Upper lobe of right lung (tissue), 1 donor: Measurements from ENCODE around the gene PRR12. TPM values are rescaled to one million over a fixed set of nuclear protein-coding genes. Genes with fewer than 3 reads are reported as not detected.

Experiments used
- ATAC-seq: fragments of 200-7000 bp; cut with Tn5 transposase; one replicate; pipeline ENCODE4 v1.9.1; 2020; ENCODE audit warnings: mild to moderate bottlenecking, moderate library complexity
- DNase-seq: peaks from one replicate; pipeline ENCODE4 v3.0.0-alpha.2; 2020
- H3K27ac ChIP-seq: fragments of 200-600 bp; one replicate; pipeline ENCODE4 v1.8.0; 2022
- H3K27me3 ChIP-seq: fragments of 200-600 bp; one replicate; pipeline ENCODE4 v1.8.0; 2022; ENCODE audit warnings: mild to moderate bottlenecking
- H3K36me3 ChIP-seq: fragments of 200-600 bp; one replicate; pipeline ENCODE4 v1.8.0; 2022
- H3K4me1 ChIP-seq: fragments of 200-600 bp; one replicate; pipeline ENCODE4 v1.8.0; 2022
- H3K4me3 ChIP-seq: fragments of 200-600 bp; one replicate; pipeline ENCODE4 v1.8.0; 2022; ENCODE audit warnings: mild to moderate bottlenecking
- H3K9me3 ChIP-seq: fragments of 200-600 bp; one replicate; pipeline ENCODE4 v1.8.0; 2022
- intact Hi-C: fragments of 100-400 bp; cut with DNase I; formaldehyde crosslinking; loops from one replicate; pipeline ENCODE4 v1.11.0; 2022
- total RNA-seq: library from RNA; stranded (reverse); fragmentation: NEBNext Ultra II Directional; extraction: Animal tissue kit (Norgen Biotek cat#: 25700); gene quantifications from one replicate; pipeline ENCODE4 v1.2.1, GENCODE V29; 2021
- TF ChIP-seq, protein P1 (sequence below): fragments of 200-600 bp; IDR thresholded peaks from one replicate; pipeline ENCODE4 v1.8.0; 2022; ENCODE audit warnings: antibody characterized with exemption
- donor health status: DM: no; HTN: yes; CAD: no; lungs with severe emphysema.

The PRR12 gene
- total RNA-seq, 1 donor from 2014 or later = 30.9 TPM

DNA sequence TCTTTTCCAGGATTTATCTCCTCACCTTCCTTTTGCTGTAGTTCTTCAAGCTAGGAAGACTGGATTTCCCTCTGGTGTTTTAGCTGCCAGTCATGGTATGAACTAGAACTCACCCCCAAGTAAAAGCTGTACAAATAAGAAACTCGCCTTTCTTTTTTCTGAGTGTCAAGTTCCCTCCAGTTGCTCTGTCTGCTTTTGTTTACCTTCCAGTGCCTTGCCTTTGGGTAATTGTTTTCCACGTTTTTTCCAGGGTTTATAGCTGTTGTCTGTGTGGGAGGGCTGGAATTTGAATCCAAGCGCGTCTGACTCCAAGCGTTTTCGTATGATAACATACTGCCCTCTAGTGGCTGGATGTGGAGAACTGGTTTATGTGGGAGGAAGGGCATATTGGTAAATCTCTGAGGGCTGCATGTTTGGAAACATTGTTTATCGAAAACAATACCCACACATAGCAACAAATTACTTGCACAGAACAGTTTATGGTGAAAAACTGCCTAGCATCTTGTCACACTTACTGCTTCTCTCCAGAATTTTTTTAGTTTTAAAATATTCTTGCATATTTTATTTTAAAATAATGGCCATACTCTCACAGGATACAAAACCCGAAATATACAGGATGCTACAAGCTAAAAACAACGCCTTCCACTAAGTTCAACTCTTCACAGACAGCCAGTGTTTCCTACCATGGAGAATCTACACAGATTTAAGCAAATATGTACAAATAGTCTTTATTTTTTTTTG, 44.0 kb upstream of the PRR12 start:
- no peak overlapping the region for H3K27ac ChIP-seq
- TF ChIP-seq, protein P1, sequence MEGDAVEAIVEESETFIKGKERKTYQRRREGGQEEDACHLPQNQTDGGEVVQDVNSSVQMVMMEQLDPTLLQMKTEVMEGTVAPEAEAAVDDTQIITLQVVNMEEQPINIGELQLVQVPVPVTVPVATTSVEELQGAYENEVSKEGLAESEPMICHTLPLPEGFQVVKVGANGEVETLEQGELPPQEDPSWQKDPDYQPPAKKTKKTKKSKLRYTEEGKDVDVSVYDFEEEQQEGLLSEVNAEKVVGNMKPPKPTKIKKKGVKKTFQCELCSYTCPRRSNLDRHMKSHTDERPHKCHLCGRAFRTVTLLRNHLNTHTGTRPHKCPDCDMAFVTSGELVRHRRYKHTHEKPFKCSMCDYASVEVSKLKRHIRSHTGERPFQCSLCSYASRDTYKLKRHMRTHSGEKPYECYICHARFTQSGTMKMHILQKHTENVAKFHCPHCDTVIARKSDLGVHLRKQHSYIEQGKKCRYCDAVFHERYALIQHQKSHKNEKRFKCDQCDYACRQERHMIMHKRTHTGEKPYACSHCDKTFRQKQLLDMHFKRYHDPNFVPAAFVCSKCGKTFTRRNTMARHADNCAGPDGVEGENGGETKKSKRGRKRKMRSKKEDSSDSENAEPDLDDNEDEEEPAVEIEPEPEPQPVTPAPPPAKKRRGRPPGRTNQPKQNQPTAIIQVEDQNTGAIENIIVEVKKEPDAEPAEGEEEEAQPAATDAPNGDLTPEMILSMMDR = peak; percentile 87
- ATAC-seq = peak; percentile 95
- H3K9me3 ChIP-seq = no peaks in the 10 kb centered on the region
- H3K4me3 ChIP-seq = no peak overlapping the region
- no peaks in the 10 kb centered on the region for H3K4me1 ChIP-seq
- H3K36me3 ChIP-seq = no peaks in the 10 kb centered on the region
- intact Hi-C loops = no loop called here
- no peak for DNase-seq
- no peaks in the 10 kb centered on the region for H3K27me3 ChIP-seq

DNA sequence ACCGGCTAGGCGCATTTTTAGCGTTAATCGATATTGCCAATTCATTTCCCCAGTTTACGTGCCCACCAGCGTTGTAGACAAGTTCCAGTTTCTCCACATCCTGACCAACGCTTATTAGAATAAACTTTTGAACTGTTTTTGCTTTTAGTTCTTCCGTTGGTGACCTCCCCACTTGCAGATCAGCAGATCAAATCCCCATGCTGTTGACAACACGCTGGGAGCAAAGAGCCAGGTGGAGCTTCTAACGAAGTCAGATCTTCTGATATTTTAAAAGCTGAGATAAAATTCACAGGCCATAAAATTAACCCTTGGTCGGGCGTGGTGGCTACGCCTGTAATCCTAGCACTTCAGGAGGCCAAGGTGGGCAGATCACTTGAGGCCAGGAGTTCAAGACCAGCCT, 41.9 kb upstream of the PRR12 start:
- H3K36me3 ChIP-seq = no peaks in the 10 kb centered on the region
- no peak overlapping the region for H3K4me3 ChIP-seq
- DNase-seq (no peak), ATAC-seq (no peak)
- H3K4me1 ChIP-seq = peaks cover 6% of the 10 kb centered on the region
- no peaks in the 10 kb centered on the region for H3K27me3 ChIP-seq
- TF ChIP-seq, protein P1 = no peak
- intact Hi-C loops = no loop called here
- H3K27ac ChIP-seq = no peak overlapping the region
- H3K9me3 ChIP-seq = no peaks in the 10 kb centered on the region

DNA sequence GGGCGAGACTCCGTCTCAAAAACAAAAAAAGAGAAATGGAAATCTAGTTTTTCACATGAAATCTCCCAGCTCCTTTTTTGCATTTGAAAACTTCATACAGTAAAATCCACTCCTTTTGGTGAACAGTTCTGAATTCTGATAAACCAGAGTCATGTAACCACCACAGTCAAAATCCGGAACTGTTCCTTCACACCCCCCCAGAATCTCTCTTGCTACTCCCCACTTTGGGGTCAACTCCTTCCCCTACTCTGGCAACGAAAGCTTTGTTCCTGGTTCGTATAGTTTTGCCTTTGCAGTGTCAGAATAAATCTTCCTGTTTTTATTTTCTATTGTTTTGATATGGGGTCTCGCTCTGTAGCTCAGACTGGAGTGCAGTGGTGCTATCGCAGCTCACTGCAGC, 39.5 kb upstream of the PRR12 start:
- Histone ChIP-seq H3K27ac (no peak overlapping the region), H3K4me3 (no peak overlapping the region), H3K36me3 (peaks cover 11% of the 10 kb centered on the region), H3K9me3 (no peaks in the 10 kb centered on the region), H3K4me1 (peaks cover 19% of the 10 kb centered on the region), H3K27me3 (no peaks in the 10 kb centered on the region)
- no peak for DNase-seq
- no peak for ATAC-seq
- TF ChIP-seq, protein P1 = no peak
- intact Hi-C loops = no loop called here

DNA sequence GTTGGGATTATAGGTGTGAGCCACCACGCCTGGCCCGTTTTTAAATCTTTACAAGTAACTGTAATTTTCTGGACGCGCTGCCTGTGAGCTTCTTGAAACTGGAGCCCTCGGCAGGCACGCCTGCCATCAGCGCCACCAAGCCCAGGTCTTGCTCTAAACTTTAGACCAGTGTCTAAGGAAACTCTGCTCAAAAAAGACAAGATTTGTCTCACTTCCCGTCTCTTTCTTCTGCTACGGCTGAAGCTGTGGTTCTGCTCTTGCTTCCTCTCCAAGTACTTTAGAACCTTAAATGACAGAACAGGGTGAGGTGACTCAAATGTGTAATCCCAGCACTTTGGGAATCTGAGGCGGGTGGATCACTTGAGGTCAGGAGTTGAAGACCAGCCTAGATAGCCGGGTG, 38.2 kb upstream of the PRR12 start:
- ATAC-seq (no peak), DNase-seq (no peak)
- Histone ChIP-seq H3K27me3 (no peaks in the 10 kb centered on the region), H3K9me3 (no peaks in the 10 kb centered on the region), H3K4me1 (peaks cover 19% of the 10 kb centered on the region), H3K36me3 (peaks cover 24% of the 10 kb centered on the region), H3K27ac (no peak overlapping the region), H3K4me3 (no peak overlapping the region)
- TF ChIP-seq, protein P1 = no peak
- intact Hi-C loops = no loop called here

DNA sequence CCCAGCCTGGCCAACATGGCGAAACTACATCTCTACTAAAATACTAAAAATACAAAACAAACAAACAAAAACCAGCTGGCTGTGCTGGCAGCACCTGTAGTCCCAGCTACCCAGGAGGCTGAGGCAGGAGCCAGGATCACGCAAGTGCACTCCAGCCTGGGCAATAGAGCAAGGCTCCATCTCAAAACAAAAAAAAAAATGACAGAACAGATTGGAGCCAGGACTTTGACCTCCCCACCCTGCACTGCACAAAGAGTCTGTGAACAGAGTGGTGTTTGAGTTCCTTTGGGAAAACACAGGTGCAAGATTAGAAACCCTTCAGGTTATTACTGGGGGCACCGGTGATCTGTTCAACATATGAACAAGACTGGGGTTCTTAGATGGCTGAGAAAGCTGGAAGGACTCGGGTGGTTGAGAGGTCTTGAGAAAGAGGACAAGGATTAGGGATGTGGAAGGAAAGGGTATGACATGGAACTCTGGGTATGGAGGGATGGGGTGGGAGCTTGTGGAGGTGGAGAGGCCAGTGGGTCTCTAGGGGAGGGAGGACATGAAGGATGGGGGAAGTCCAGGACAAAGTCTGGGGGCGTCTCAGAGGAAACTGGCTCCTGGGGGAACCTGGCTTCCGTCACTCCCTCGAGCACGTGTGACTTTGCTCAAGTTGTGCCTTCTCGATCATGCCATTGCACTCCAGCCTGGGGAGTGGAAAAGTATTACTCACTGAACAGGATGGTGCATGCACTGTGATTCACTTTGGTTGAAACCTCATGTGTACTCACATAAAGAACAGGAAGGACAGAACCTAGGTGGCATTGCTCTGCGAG, 37.3 kb upstream of the PRR12 start:
- ATAC-seq (peak; percentile 2), DNase-seq (no peak)
- Histone ChIP-seq H3K27me3 (no peaks in the 10 kb centered on the region), H3K36me3 (peaks cover 33% of the 10 kb centered on the region), H3K4me3 (no peak overlapping the region), H3K9me3 (no peaks in the 10 kb centered on the region), H3K27ac (peak overlapping the region; percentile 61), H3K4me1 (peaks cover 19% of the 10 kb centered on the region)
- TF ChIP-seq, protein P1 = no peak
- intact Hi-C loops = no loop called here
